H1 (cell line): Measurements from ENCODE around the gene RPL18. TPM values are rescaled to one million over a fixed set of nuclear protein-coding genes. Genes with fewer than 3 reads are reported as not detected.

Experiments used
- CTCF ChIA-PET: fragments of 300-600 bp; sonication (Branson Sonifier 250); formaldehyde crosslinking; loops from one replicate; lab custom pipeline; 2021; ENCODE audit not compliant: partially characterized antibody; lab: Charles Lee
- POLR2A ChIA-PET: fragments of 300-600 bp; sonication (Branson Sonifier 250); formaldehyde crosslinking; loops from one replicate; lab custom pipeline; 2021; ENCODE audit warnings: inconsistent platforms; ENCODE audit not compliant: partially characterized antibody; lab: Charles Lee
- DNase-seq, 2 experiments: peaks; one replicate each; pipeline versions ENCODE4 v3.0.0 to v3.0.0-alpha.2; 2010 to 2022; ENCODE audit warnings: low spot score in 2 of 2, low read depth in 1 of 2, mixed read lengths in 1 of 2
- FAIRE-seq: peaks from 2 replicates; lab custom pipeline; 2011; peaks lifted over from hg19 to GRCh38; lab: Jason Lieb, UNC
- H2AFZ ChIP-seq: 2 replicates; pipeline ENCODE4 v1.8.1; 2012; ENCODE audit warnings: low read length, inconsistent platforms
- H2AK5ac ChIP-seq: 2 replicates; pipeline ENCODE4 v1.6.1; 2013; ENCODE audit warnings: low read depth, low read length
- H2BK120ac ChIP-seq: replicated peaks from 2 replicates; pipeline ENCODE3; 2013; ENCODE audit warnings: low read depth, low read length, inconsistent platforms
- H2BK12ac ChIP-seq: 2 replicates; pipeline ENCODE4 v1.6.1; 2013; ENCODE audit warnings: low read depth, low read length
- H2BK15ac ChIP-seq: 2 replicates; pipeline ENCODE4 v1.6.1; 2013; ENCODE audit warnings: low read length
- H2BK20ac ChIP-seq: 2 replicates; pipeline ENCODE4 v1.6.1; 2013; ENCODE audit warnings: low read length
- H2BK5ac ChIP-seq: 2 replicates; pipeline ENCODE4 v1.6.1; 2013; ENCODE audit warnings: low read depth, low read length
- H3K14ac ChIP-seq: 2 replicates; pipeline ENCODE4 v1.6.1; 2013; ENCODE audit warnings: inconsistent platforms; ENCODE audit not compliant: insufficient read length
- H3K18ac ChIP-seq: 2 replicates; pipeline ENCODE4 v1.6.1; 2013; ENCODE audit warnings: low read length; ENCODE audit errors: extremely low read depth
- H3K23ac ChIP-seq: 2 replicates; pipeline ENCODE4 v1.6.1; 2013; ENCODE audit warnings: inconsistent platforms; ENCODE audit not compliant: insufficient read length
- H3K23me2 ChIP-seq: 2 replicates; pipeline ENCODE4 v1.6.1; 2013; ENCODE audit warnings: low read depth, low read length
- H3K27ac ChIP-seq: 2 replicates; pipeline ENCODE4 v1.6.1; 2011; ENCODE audit warnings: low read depth, low read length, inconsistent platforms
- H3K27me3 ChIP-seq, 4 experiments: replicated peaks in 1 of 4; 1 replicate in 1 of 4; 2 replicates in 3 of 4; pipeline versions ENCODE4 v1.6.1 to v1.8.1; 2011 to 2013; ENCODE audit warnings: low read length in 3 of 4, mild to moderate bottlenecking in 3 of 4, inconsistent platforms in 2 of 4, mixed read lengths in 2 of 4, moderate library complexity in 1 of 4; ENCODE audit not compliant: control insufficient read depth in 3 of 4, insufficient read depth in 3 of 4; ENCODE audit errors: extremely low read depth in 1 of 4
- H3K36me3 ChIP-seq, 4 experiments: 2 replicates each; pipeline versions ENCODE4 v1.6.1 to v1.8.1; 2011 to 2013; ENCODE audit warnings: mild to moderate bottlenecking in 4 of 4, low read length in 3 of 4, moderate library complexity in 2 of 4, control low read depth in 1 of 4, inconsistent platforms in 1 of 4; ENCODE audit not compliant: insufficient read depth in 4 of 4, control insufficient read depth in 2 of 4
- H3K4ac ChIP-seq: replicated peaks from 2 replicates; pipeline ENCODE3; 2013; ENCODE audit warnings: low read length, low read depth, mixed read lengths, inconsistent platforms; ENCODE audit not compliant: insufficient read length
- H3K4me1 ChIP-seq, 4 experiments: replicated peaks in 1 of 4; 1 replicate in 1 of 4; 2 replicates in 3 of 4; pipeline versions ENCODE4 v1.6.1 to v1.8.1; 2011 to 2013; ENCODE audit warnings: low read length in 3 of 4, inconsistent platforms in 2 of 4, mixed read lengths in 1 of 4; ENCODE audit not compliant: insufficient read depth in 4 of 4, control insufficient read depth in 3 of 4
- H3K4me2 ChIP-seq, 2 experiments: 2 replicates each; pipeline versions ENCODE4 v1.6.1 to v1.8.1; 2011 to 2013; ENCODE audit warnings: low read depth in 2 of 2, low read length in 2 of 2, control low read depth in 1 of 2, inconsistent platforms in 1 of 2, mild to moderate bottlenecking in 1 of 2; ENCODE audit not compliant: insufficient read depth in 1 of 2
- H3K4me3 ChIP-seq, 4 experiments: fragments of 200-600, 300-600 bp in 1 of 4; sonication (generic), shearing (Covaris generic), sonication (Bioruptor Twin) in 1 of 4; 2 replicates each; pipeline versions ENCODE4 v1.5.1 to v1.8.1; 2011 to 2016; ENCODE audit warnings: low read length in 4 of 4, low read depth in 3 of 4, control low read depth in 2 of 4, inconsistent platforms in 2 of 4, mild to moderate bottlenecking in 2 of 4, mixed read lengths in 1 of 4, moderate library complexity in 1 of 4; ENCODE audit not compliant: insufficient read depth in 2 of 4; ENCODE audit errors: extremely low read depth in 1 of 4
- H3K56ac ChIP-seq: replicated peaks from 2 replicates; pipeline ENCODE3; 2013; ENCODE audit warnings: low read depth, mild to moderate bottlenecking, mixed read lengths, low read length, inconsistent platforms; ENCODE audit not compliant: insufficient read length
- H3K79me1 ChIP-seq: 2 replicates; pipeline ENCODE4 v1.6.1; 2013; ENCODE audit warnings: low read depth, low read length, control low read depth
- H3K79me2 ChIP-seq, 2 experiments: 2 replicates each; pipeline versions ENCODE4 v1.6.1 to v1.8.1; 2012 to 2013; ENCODE audit warnings: low read length in 2 of 2, mild to moderate bottlenecking in 2 of 2, inconsistent platforms in 1 of 2; ENCODE audit not compliant: insufficient read depth in 2 of 2, control insufficient read depth in 1 of 2
- H3K9ac ChIP-seq, 4 experiments: replicated peaks in 1 of 4; 1 replicate in 1 of 4; 2 replicates in 3 of 4; pipeline versions ENCODE4 v1.6.1 to v1.8.1; 2011 to 2013; ENCODE audit warnings: low read depth in 3 of 4, low read length in 3 of 4, control low read depth in 2 of 4, mild to moderate bottlenecking in 2 of 4, moderate library complexity in 2 of 4, inconsistent platforms in 1 of 4; ENCODE audit errors: extremely low read depth in 1 of 4
- H3K9me3 ChIP-seq, 2 experiments: 2 replicates each; pipeline versions ENCODE4 v1.6.1 to v1.8.1; 2012 to 2013; ENCODE audit warnings: mild to moderate bottlenecking in 2 of 2, moderate library complexity in 2 of 2, control low read depth in 1 of 2, inconsistent platforms in 1 of 2, low read depth in 1 of 2, low read length in 1 of 2, mixed read lengths in 1 of 2; ENCODE audit not compliant: insufficient read depth in 2 of 2
- H4K20me1 ChIP-seq, 2 experiments: replicated peaks in 1 of 2; 2 replicates each; pipeline versions ENCODE3 to v1.8.1; 2011 to 2013; ENCODE audit warnings: inconsistent platforms in 2 of 2, low read length in 2 of 2, mild to moderate bottlenecking in 1 of 2; ENCODE audit not compliant: insufficient read depth in 2 of 2, control insufficient read depth in 1 of 2
- H4K5ac ChIP-seq: 2 replicates; pipeline ENCODE4 v1.6.1; 2013; ENCODE audit warnings: low read length, low read depth, mixed read lengths, inconsistent platforms; ENCODE audit not compliant: insufficient read length
- H4K8ac ChIP-seq: 2 replicates; pipeline ENCODE4 v1.8.0; 2013; ENCODE audit warnings: mild to moderate bottlenecking, moderate library complexity, low read length, inconsistent platforms; ENCODE audit not compliant: insufficient read depth; ENCODE audit errors: extremely low read depth
- H4K91ac ChIP-seq: replicated peaks from 2 replicates; pipeline ENCODE3; 2013; ENCODE audit warnings: low read length, mixed read lengths, inconsistent platforms; ENCODE audit not compliant: insufficient read length
- BRCA1 ChIP-seq: IDR thresholded peaks from 2 replicates; pipeline ENCODE4 v1.6.1; 2012; ENCODE audit warnings: low read depth, low read length, improper control_type of control experiment
- JUN ChIP-seq: IDR thresholded peaks from 2 replicates; pipeline ENCODE4 v1.6.1; 2011; ENCODE audit warnings: low read depth, mild to moderate bottlenecking, improper control_type of control experiment, low read length
- JUND ChIP-seq: IDR thresholded peaks from 2 replicates; pipeline ENCODE4 v1.6.1; 2011; ENCODE audit warnings: mild to moderate bottlenecking, improper control_type of control experiment, low read length
- KDM1A ChIP-seq: fragments of 200-600, 300-600 bp; sonication (generic); IDR thresholded peaks from 2 replicates; pipeline ENCODE4 v1.7.1; 2016; ENCODE audit warnings: mild to moderate bottlenecking, low read length, borderline replicate concordance
- NRF1 ChIP-seq: IDR thresholded peaks from 2 replicates; pipeline ENCODE4 v1.6.1; 2011; ENCODE audit warnings: mild to moderate bottlenecking, low read depth, low read length, improper control_type of control experiment
- SP2 ChIP-seq: IDR thresholded peaks from 2 replicates; pipeline ENCODE4 v1.6.1; 2012; ENCODE audit warnings: mild to moderate bottlenecking, low read length, inconsistent platforms
- SUZ12 ChIP-seq: fragments of 200-600 bp; sonication (generic); IDR thresholded peaks from 2 replicates; pipeline ENCODE4 v1.6.1; 2012; ENCODE audit warnings: mild to moderate bottlenecking, inconsistent platforms, low read length, moderate library complexity, mixed read lengths
- TEAD4 ChIP-seq: IDR thresholded peaks from 2 replicates; pipeline ENCODE4 v1.6.1; 2012; ENCODE audit warnings: low read depth, low read length, inconsistent platforms, mixed read lengths
- WGBS, 2 experiments: shearing (Covaris generic) in 1 of 2; methylation state at CpG; one replicate each; pipeline versions ENCODE4 v1.1.6 to v1.1.7; 2013 to 2015; ENCODE audit warnings: low lambda C conversion rate in 2 of 2, mixed read lengths in 2 of 2, inconsistent platforms in 1 of 2, low coverage in 1 of 2, missing lambda C conversion rate in 1 of 2; ENCODE audit not compliant: insufficient replicate concordance in 2 of 2, insufficient coverage in 1 of 2, insufficient read length in 1 of 2; ENCODE audit errors: extremely low coverage in 1 of 2, missing lambda C conversion rate in 1 of 2; 5-methylcytosine and 5-hydroxymethylcytosine counted together
- polyA plus RNA-seq, 7 experiments: library from polyadenylated mRNA; depleted of rRNA in 3 of 7; stranded (reverse) in 5 of 7; unstranded in 2 of 7; fragments of >200 nt in 5 of 7; fragments of 200-250 nt in 2 of 7; gene quantifications; 1 replicate in 5 of 7; 2 replicates in 1 of 7; 4 replicates in 1 of 7; pipeline versions ENCODE4 v1.2.1 to v1.2.3, GENCODE V29; 2011 to 2013; ENCODE audit warnings: missing spikeins in 2 of 7, mixed read lengths in 2 of 7
- total RNA-seq: library from RNA; stranded (reverse); fragmentation: NEBNext Ultra II Directional; extraction: Animal tissue kit (Norgen Biotek cat#: 25700); gene quantifications from 2 replicates; pipeline ENCODE4 v1.2.1, GENCODE V29; 2021
- TF ChIP-seq, protein P1 (sequence below): IDR thresholded peaks from 2 replicates; pipeline ENCODE4 v1.6.1; 2012; ENCODE audit warnings: inconsistent platforms
- TF ChIP-seq, protein P2 (sequence below): IDR thresholded peaks from 2 replicates; pipeline ENCODE4 v1.6.1; 2012; ENCODE audit warnings: inconsistent platforms

Gene RPL18
- total and polyA plus RNA-seq, 2 of the 8 experiments (the other 6 are each of a cell fraction or from before 2014, with no cell fraction given): 1,669 to 2,789 TPM

DNA sequence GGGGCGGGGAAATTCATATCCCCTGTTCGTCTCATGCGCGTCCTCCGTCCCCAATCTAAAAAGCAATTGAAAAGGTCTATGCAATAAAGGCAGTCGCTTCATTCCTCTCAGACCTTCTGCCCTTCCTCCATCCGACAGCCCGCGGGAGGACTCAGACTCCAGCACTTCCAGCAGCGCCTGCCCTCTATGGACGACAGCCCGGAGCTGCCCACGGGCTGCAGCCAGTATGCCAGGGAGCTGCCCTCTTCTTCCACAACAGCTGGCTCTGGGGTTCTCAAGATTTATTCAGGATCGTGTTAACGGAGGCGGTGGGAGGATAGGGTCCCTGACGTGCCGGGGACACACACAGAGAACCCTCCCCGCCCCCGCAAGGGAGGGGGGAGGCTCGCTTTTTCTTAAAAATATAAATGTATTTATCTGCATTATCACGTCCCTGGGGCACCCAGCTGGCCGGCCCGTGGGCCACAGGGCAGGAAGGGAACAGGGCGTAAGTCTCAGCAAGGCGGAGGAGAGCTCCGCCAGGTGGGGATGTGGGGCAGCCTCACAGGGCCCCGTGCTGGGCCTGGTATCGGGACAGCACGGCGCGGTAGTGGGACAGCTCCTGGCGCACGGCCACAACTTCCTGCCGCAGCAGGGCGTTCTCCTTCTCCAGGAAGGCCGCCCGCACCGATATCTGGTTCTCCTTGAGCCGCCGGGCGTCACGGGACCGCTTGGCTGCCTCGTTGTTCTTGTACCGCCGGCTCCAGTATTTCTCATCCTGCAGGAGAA is 11.5 kb upstream of the RPL18 start:
- no peaks in the 10 kb centered on the region for H3K27me3 ChIP-seq
- WGBS, 2 experiments: 2% methylated on average over 44 of the region's 47 CpGs; no CpG with 5 or more reads in 1 of the 2 experiments
- peak overlapping the region; percentile 69 to 83 for H3K4me2 ChIP-seq
- H3K56ac ChIP-seq: peak overlapping the region; percentile 43
- H2BK120ac ChIP-seq: no peak overlapping the region
- no peak overlapping the region for H2BK12ac ChIP-seq
- H2AFZ ChIP-seq: no peak overlapping the region
- no peak overlapping the region for H3K14ac ChIP-seq
- DNase-seq: peak in 1 of 2 experiments; percentile 81
- H3K9me3 ChIP-seq: no peaks in the 10 kb centered on the region
- no peak overlapping the region for H2BK15ac ChIP-seq
- ChIA-PET POLR2A (interaction anchor here (0.6 to 30.9 kb wide), 20 partner anchors 11 to 338 kb away, joined by 3 to 788 read pairs (median 4); partner anchors contain the start of genes CA11, FAM83E, FUT2 and RPL18), CTCF (interaction anchor here (0.5 to 2.1 kb wide), 17 partner anchors 8 to 432 kb away, joined by 3 to 6 read pairs (median 3); partner anchors contain the start of genes RPL18 and SPHK2)
- peaks cover 10% of the 10 kb centered on the region for H3K23me2 ChIP-seq
- peak overlapping the region in 3 of 4 experiments; percentile 45 to 58 (median 48); a peak in 5 of 7 replicates for H3K9ac ChIP-seq
- no peak overlapping the region for H3K23ac ChIP-seq
- peaks cover 0 to 11% (median 1%) of the 10 kb centered on the region in 4 experiments; a peak in 1 of 8 replicates for H3K36me3 ChIP-seq
- no peak overlapping the region for H2AK5ac ChIP-seq
- H3K4ac ChIP-seq: peak overlapping the region; percentile 49
- peak overlapping the region; percentile 71; the same call in 1 of the 2 replicates for H3K27ac ChIP-seq
- H3K79me1 ChIP-seq: no peaks in the 10 kb centered on the region
- H4K8ac ChIP-seq: no peak overlapping the region
- peaks cover 0 to 6% of the 10 kb centered on the region in 2 experiments; a peak in 2 of 4 replicates for H3K79me2 ChIP-seq
- peak overlapping the region; percentile 76; the same call in 1 of the 2 replicates for H2BK5ac ChIP-seq
- H4K91ac ChIP-seq: peak overlapping the region; percentile 31
- H3K4me3 ChIP-seq: peak overlapping the region; percentile 11 to 55 (median 28); a peak in 7 of 8 replicates
- peak overlapping the region; percentile 31 for H4K5ac ChIP-seq
- H3K4me1 ChIP-seq: peaks cover 4 to 29% (median 23%) of the 10 kb centered on the region in 4 experiments
- FAIRE-seq: no peak
- H2BK20ac ChIP-seq: no peak overlapping the region
- peaks cover 2 to 10% of the 10 kb centered on the region in 2 experiments for H4K20me1 ChIP-seq
- H3K18ac ChIP-seq: peak overlapping the region; percentile 90
- no peak for TF ChIP-seq KDM1A
- no peak for TF ChIP-seq JUND
- TF ChIP-seq BRCA1: no peak
- TF ChIP-seq, protein P1, sequence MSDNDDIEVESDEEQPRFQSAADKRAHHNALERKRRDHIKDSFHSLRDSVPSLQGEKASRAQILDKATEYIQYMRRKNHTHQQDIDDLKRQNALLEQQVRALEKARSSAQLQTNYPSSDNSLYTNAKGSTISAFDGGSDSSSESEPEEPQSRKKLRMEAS: peak; percentile 44; the same call in 1 of the 2 replicates
- TF ChIP-seq TEAD4: no peak
- TF ChIP-seq NRF1: no peak
- no peak for TF ChIP-seq SP2
- TF ChIP-seq, protein P2, sequence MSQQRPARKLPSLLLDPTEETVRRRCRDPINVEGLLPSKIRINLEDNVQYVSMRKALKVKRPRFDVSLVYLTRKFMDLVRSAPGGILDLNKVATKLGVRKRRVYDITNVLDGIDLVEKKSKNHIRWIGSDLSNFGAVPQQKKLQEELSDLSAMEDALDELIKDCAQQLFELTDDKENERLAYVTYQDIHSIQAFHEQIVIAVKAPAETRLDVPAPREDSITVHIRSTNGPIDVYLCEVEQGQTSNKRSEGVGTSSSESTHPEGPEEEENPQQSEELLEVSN: 0 out of 2 replicates have a peak, but pooled peaks have one; percentile 3
- TF ChIP-seq JUN: no peak
- no peak for TF ChIP-seq SUZ12
